Panc1 (cell line): ENCODE results near the gene TBC1D13. TPM values are rescaled to one million over a fixed set of nuclear protein-coding genes. Genes with fewer than 3 reads are reported as not detected.

Source experiments
- ATAC-seq: fragments of 200-7000 bp; cut with Tn5 transposase; 2 replicates; pipeline ENCODE4 v1.9.1; 2020; ENCODE audit warnings: mild to moderate bottlenecking, moderate library complexity
- BruUV-seq: library from RNA; stranded (reverse); fragments of 400-500 nt; replicated peaks from 2 replicates; lab custom pipeline; 2021; lab: Mats Ljungman, UMichigan
- CTCF ChIA-PET: fragments of 300-600 bp; sonication (Branson Sonifier 250); formaldehyde crosslinking; loops from one replicate; lab custom pipeline; 2022; ENCODE audit warnings: antibody characterized with exemption; lab: Charles Lee
- POLR2A ChIA-PET: fragments of 300-600 bp; sonication (Branson Sonifier 250); formaldehyde crosslinking; loops from one replicate; lab custom pipeline; 2022; ENCODE audit warnings: antibody characterized with exemption; lab: Charles Lee
- DNase-seq: peaks from one replicate; pipeline ENCODE4 v3.0.0-alpha.2; 2010; ENCODE audit warnings: low read depth, low spot score
- H3K27ac ChIP-seq: 2 replicates; pipeline ENCODE4 v1.5.1; 2011; ENCODE audit warnings: mild to moderate bottlenecking, low read length, inconsistent platforms
- H3K27me3 ChIP-seq: fragments of 200-500 bp; sonication (Bioruptor generic); 2 replicates; pipeline ENCODE4 v1.6.0; 2014; ENCODE audit warnings: low read length, inconsistent platforms; ENCODE audit not compliant: control insufficient read depth, insufficient read depth
- H3K36me3 ChIP-seq: fragments of 200-500 bp; sonication (Bioruptor generic); 2 replicates; pipeline ENCODE4 v1.5.1; 2014; ENCODE audit warnings: inconsistent platforms, mild to moderate bottlenecking, low read length, moderate library complexity; ENCODE audit not compliant: control insufficient read depth, insufficient read depth
- H3K4me1 ChIP-seq: 2 replicates; pipeline ENCODE4 v1.5.1; 2011; ENCODE audit warnings: inconsistent platforms, mild to moderate bottlenecking, low read length, moderate library complexity; ENCODE audit not compliant: control insufficient read depth, insufficient read depth
- H3K4me3 ChIP-seq, 2 experiments: 2 replicates each; pipeline ENCODE4 v1.5.1; 2011 to 2012; ENCODE audit warnings: low read depth in 2 of 2, low read length in 2 of 2, mild to moderate bottlenecking in 2 of 2, inconsistent platforms in 1 of 2, moderate library complexity in 1 of 2
- H3K9me3 ChIP-seq: fragments of 200-500 bp; sonication (Bioruptor generic); 2 replicates; pipeline ENCODE4 v1.5.1; 2014; ENCODE audit warnings: low read depth, mild to moderate bottlenecking, inconsistent platforms, low read length, moderate library complexity; ENCODE audit not compliant: control insufficient read depth, insufficient read depth
- POLR2AphosphoS5 ChIP-seq: IDR thresholded peaks from 2 replicates; pipeline ENCODE4 v1.6.1; 2012; ENCODE audit warnings: mild to moderate bottlenecking, low read depth, low read length, moderate library complexity
- REST ChIP-seq, 2 experiments: IDR thresholded peaks; 2 replicates each; pipeline ENCODE4 v1.6.1; 2011 to 2012; ENCODE audit warnings: low read depth in 2 of 2, control low read depth in 1 of 2, low read length in 1 of 2, mild to moderate bottlenecking in 1 of 2, moderate library complexity in 1 of 2; ENCODE audit not compliant: insufficient read depth in 1 of 2
- SIN3A ChIP-seq: IDR thresholded peaks from 2 replicates; pipeline ENCODE4 v1.6.1; 2012; ENCODE audit warnings: low read depth, mild to moderate bottlenecking, low read length, moderate library complexity, borderline replicate concordance; ENCODE audit not compliant: insufficient read depth
- TCF7L2 ChIP-seq: IDR thresholded peaks from 2 replicates; pipeline ENCODE4 v1.6.1; 2011; ENCODE audit warnings: mild to moderate bottlenecking, low read depth, low read length, inconsistent platforms
- in situ Hi-C: cut with HindIII; loops from 2 replicates; pipeline ENCODE4 v1.10.0; 2016; ENCODE audit warnings: low sequenced_read_pairs, low pct_unique_long_range_greater_than_20kb
- intact Hi-C: fragments of 100-400 bp; cut with micrococcal nuclease; formaldehyde crosslinking; loops from one replicate; pipeline ENCODE4 v1.10.0; 2022; ENCODE audit not compliant: unreplicated experiment
- total RNA-seq: library from RNA; stranded (reverse); gene quantifications from one replicate; pipeline ENCODE4 v1.2.1, GENCODE V29; 2021; ENCODE audit not compliant: unreplicated experiment
- TF ChIP-seq, protein P1 (sequence below): fragments of 450-650 bp; IDR thresholded peaks from 2 replicates; pipeline ENCODE4 v1.5.1; 2017; ENCODE audit warnings: mild to moderate bottlenecking

TBC1D13 gene
- total RNA-seq, 1 experiment from 2014 or later = 21.3 TPM

DNA sequence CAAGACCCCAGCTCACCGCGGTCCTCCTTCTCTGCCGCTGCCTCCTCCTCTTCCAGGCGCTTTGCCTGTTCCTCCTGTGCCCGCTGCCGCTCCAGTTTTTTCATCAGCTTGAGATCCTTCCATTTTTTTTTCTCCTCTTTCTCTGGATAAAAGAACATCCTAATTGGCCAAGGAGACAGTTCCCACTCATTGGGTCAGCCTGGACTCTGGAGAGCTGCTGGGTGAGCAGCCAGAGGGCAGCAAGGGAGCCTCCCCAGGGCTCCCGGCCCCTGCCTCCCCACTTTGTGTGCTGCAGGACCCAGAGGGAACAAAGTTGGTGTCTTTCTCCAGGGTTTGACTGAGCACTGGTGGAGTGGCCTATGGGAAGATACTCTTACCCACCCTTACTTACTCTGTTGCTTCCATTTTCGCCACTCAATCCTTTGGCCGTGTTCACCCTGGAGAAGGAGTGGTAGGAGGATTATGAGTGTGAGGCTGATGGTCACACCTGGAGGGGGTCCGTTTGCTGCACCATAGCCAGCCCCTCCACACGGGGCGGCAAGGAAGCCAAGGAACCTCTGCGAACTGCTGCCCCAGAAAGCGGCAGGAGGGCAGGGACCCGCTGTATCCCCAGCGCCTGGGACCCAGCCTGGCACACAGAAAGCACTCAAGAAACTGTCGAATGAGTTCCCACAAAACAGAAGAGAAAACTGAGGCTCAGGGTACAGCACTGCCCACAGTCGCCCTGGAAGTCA lies 41.8 kb downstream of the TBC1D13 start:
- Histone ChIP-seq H3K27ac (peak overlapping the region; percentile 81), H3K4me1 (peaks cover 4% of the 10 kb centered on the region; the same call in 1 of the 2 replicates), H3K9me3 (no peaks in the 10 kb centered on the region), H3K36me3 (no peaks in the 10 kb centered on the region; the same call in 1 of the 2 replicates), H3K4me3 (peak overlapping the region; percentile 83 to 85), H3K27me3 (no peaks in the 10 kb centered on the region)
- peak; percentile 7 for ATAC-seq
- no TSS peak for BruUV-seq
- in situ Hi-C loops = no loop called here
- intact Hi-C loops = no loop called here
- no peak for TF ChIP-seq REST (IDR thresholded peaks at IDR 0.05; ENCODE audit: insufficient read depth in 1 of 2, low read depth in 2 of 2, low read length in 1 of 2)
- no peak for TF ChIP-seq SIN3A
- TF ChIP-seq POLR2AphosphoS5 = no peak
- TF ChIP-seq, protein P1, sequence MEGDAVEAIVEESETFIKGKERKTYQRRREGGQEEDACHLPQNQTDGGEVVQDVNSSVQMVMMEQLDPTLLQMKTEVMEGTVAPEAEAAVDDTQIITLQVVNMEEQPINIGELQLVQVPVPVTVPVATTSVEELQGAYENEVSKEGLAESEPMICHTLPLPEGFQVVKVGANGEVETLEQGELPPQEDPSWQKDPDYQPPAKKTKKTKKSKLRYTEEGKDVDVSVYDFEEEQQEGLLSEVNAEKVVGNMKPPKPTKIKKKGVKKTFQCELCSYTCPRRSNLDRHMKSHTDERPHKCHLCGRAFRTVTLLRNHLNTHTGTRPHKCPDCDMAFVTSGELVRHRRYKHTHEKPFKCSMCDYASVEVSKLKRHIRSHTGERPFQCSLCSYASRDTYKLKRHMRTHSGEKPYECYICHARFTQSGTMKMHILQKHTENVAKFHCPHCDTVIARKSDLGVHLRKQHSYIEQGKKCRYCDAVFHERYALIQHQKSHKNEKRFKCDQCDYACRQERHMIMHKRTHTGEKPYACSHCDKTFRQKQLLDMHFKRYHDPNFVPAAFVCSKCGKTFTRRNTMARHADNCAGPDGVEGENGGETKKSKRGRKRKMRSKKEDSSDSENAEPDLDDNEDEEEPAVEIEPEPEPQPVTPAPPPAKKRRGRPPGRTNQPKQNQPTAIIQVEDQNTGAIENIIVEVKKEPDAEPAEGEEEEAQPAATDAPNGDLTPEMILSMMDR = no peak
- no peak for TF ChIP-seq TCF7L2
- no peak for DNase-seq
- ChIA-PET CTCF (interaction anchor here (1.0 kb wide), 1 partner anchor 11 kb away, joined by 3 read pairs; the partner anchor contains the start of gene ENDOG), POLR2A (no interaction called here)

DNA sequence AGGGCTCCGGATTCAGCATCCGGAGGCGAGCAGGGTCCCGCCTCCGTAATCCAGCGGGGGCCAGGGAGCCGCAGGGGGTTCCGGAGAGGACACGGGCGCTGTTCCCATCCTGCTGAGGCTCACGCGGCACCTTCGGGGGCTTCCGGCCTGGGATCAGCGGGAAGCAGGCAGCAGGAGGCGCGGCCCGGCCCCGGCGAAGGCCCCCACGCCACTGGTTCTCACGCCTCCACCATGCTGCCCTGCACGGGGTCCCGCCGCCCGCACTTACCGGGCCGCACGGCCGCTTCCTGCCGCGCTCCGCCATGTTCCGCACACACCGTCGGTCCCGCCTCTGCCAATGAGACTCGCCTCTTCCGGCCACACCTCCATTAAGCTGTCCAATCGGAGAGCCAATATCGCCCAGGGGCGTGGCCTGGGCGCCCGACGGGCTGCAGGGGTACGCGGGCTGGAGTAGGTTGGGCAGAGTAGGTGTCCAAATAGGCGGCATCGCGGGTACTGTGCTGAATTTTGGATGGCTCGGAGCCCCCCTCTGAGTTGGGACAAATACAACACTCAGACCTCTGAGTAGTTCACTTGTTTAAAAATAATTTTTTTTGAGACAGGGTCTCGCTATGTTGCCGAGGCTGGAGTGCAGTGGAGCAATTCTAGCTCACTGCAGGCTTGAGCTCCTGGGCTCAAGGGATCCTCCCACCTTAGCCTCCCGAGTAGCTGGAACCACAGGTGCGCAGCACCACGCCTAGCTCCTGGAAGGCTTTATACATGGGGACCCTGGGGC lies 42.6 kb downstream of the TBC1D13 start, which contains the start of gene SPOUT1:
SPOUT1 (minus strand) TSS at position 318 of the 775 bp plus-strand sequence; CDS start at position 304, 14 bp downstream.
- TF ChIP-seq SIN3A = peak; percentile 63; the same call in 1 of the 2 replicates
- no peak for TF ChIP-seq TCF7L2
- TF ChIP-seq POLR2AphosphoS5 = peak; percentile 64
- in situ Hi-C loops = no loop called here
- H3K4me1 ChIP-seq = peaks cover 4% of the 10 kb centered on the region; the same call in 1 of the 2 replicates
- BruUV-seq = no TSS peak
- no peaks in the 10 kb centered on the region for H3K27me3 ChIP-seq
- ATAC-seq (peak; percentile 99), DNase-seq (peak; percentile 59)
- intact Hi-C loops = no loop called here
- H3K36me3 ChIP-seq = no peaks in the 10 kb centered on the region; the same call in 1 of the 2 replicates
- POLR2A ChIA-PET = interaction anchor here (0.5 to 0.6 kb wide), 2 partner anchors 46 to 643 kb away, joined by 4 to 9 read pairs; no protein-coding TSS in a partner anchor
- H3K27ac ChIP-seq = peak within 1 kb of the TSS; percentile 81
- no peaks in the 10 kb centered on the region for H3K9me3 ChIP-seq
- peak within 1 kb of the TSS; percentile 83 to 85 for H3K4me3 ChIP-seq
- CTCF ChIA-PET = interaction anchor here (0.5 to 1.0 kb wide), 4 partner anchors 12 to 176 kb away, joined by 3 to 6 read pairs (median 4); partner anchors contain the start of gene ENDOG
